Left renal cortex interstitium (tissue), 4 donors: ENCODE results near the gene JSRP1. TPM values are rescaled to one million over a fixed set of nuclear protein-coding genes. Genes with fewer than 3 reads are reported as not detected.

ENCODE experiments used
- DNase-seq, 4 donors: peaks; one replicate each; pipeline ENCODE4 v3.0.0-alpha.2; 2013; ENCODE audit warnings: low read depth in 4 of 4, low spot score in 2 of 4, missing footprints in 1 of 4
- polyA plus RNA-seq, 4 donors: library from polyadenylated mRNA; unstranded; fragments of 120-200 nt; gene quantifications; one replicate each; pipeline ENCODE4 v1.2.1, GENCODE V29; 2013; ENCODE audit not compliant: insufficient read length in 4 of 4

The JSRP1 gene
- polyA plus RNA-seq, 4 donors: 0.23 to 0.94 (median 0.74) TPM

GRCh38 chr19:2223391-2223790, 32.8 kb downstream of the JSRP1 start:
- DNase-seq: no peak

- no peak for DNase-seq
These were observed 34.3 kb downstream of the JSRP1 start for GRCh38 chr19:2221918-2222317.

DNA sequence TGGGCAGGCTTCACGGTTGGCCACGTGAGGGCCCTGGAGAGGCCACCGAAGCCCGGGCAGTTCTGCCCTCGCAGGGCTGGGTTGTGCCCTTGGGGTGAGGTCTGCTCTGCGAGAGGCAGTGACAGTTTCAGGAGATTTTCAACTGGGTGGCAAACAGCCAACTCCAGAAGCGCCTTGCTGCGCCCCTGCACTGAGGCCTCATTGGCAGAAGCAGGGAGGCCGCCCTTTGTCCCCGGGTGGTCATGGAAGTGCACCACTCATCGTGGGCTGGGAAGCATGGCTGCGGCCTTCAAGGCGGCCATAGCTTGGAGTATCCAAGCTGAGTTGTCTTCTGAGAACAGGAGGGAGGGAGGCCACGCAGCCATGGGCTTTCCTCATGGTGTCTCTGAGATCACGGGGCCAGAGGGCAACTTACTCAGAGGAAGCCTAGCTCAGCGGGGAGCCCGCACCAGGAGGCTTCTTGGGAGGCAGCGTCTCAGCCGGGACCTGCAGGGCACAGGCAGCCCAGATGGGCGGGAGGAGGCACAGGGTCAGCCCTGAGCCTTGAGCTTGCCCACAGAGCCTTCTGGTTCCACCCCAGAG, 34.9 kb downstream of the JSRP1 start:
- DNase-seq: no peak

DNA sequence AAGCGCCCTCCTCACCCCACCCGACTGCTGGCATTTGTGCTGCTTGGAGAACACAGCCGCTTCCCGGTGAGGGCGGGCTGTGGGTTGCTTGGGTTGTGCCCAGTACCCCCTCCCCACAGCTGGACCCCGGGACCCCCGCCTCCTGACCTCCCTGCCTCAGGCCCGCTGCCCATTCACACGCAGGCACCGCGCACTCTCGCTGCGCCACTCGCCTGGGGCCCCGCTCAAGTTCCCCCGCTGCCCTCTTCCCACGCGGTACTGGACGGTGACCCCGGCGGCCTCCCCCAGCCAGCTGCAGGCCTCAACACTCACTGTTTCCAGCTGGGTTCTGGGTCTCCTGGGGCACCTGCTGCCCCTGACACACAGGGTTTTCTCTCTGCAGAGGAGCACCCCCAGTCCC, 36.5 kb downstream of the JSRP1 start:
- no peak for DNase-seq

- no peak for DNase-seq
These were observed 38.6 kb downstream of the JSRP1 start for GRCh38 chr19:2217591-2217990.

GRCh38 chr19:2216361-2217225, 39.6 kb downstream of the JSRP1 start:
- DNase-seq: no peak

- no peak for DNase-seq
These were observed 40.9 kb downstream of the JSRP1 start for GRCh38 chr19:2215281-2215751.

GRCh38 chr19:2214251-2214650, 42.0 kb downstream of the JSRP1 start:
- no peak for DNase-seq

DNA sequence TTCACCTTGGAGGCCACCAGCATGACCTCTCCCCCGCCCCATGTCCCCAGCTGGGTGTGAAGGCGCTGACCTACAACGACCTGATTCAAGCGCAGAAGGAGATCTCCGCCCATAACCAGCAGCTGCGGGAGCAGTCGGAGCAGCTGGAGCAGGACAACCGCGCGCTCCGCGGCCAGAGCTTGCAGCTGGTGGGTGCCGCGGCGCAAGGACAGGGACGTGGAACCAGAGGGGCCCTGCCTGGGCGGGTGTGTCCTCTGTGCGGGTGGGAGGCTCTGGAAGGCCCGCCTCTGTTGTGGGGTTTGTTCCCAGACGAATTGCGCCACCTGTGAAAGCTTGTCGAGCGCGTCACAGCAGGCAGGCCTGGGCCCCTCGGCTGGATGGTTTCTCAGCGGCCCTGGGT, 42.4 kb downstream of the JSRP1 start:
- no peak for DNase-seq

DNA sequence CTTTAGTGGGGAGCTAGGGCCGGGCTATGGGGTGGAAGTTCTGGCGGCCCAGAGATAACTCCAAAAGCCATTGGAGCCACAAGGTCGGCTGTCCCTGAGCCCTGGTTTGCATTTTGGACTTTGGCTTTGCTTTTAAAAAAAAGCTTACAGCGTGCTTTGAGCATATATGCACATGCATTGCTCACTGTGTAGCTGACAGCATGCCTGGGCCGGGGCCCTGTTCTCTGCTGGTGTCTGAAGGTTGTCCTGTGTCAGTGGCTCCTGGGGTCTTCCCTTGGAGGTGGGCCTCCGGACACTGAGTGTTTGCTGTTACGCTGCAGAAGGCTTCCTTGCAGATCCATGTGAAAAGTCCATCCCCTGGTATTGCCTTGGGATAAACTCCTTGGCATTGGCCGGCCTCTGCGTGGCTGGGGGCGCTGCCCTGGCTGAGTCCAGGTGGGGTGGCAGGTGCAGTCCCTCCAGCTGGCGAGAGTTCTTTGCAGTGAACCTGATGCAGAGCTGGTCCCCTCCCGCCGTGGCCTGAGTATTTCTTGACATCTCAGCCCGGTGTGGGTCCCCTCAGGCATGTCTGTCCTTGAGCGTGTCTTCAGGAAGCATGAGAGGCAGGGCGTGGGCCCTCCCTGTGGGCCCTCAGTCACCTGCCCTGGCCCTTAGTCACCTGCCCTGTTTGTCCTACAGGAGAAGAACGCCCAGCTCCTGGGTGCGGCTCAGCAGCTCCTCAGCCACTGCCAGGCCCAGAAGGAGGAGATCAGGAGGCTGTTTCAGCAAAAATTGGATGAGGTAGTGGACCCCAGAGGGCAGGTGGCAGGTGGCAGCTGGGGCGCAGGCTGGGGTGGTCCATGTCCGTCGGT, 43.1 kb downstream of the JSRP1 start:
- DNase-seq: no peak

DNA sequence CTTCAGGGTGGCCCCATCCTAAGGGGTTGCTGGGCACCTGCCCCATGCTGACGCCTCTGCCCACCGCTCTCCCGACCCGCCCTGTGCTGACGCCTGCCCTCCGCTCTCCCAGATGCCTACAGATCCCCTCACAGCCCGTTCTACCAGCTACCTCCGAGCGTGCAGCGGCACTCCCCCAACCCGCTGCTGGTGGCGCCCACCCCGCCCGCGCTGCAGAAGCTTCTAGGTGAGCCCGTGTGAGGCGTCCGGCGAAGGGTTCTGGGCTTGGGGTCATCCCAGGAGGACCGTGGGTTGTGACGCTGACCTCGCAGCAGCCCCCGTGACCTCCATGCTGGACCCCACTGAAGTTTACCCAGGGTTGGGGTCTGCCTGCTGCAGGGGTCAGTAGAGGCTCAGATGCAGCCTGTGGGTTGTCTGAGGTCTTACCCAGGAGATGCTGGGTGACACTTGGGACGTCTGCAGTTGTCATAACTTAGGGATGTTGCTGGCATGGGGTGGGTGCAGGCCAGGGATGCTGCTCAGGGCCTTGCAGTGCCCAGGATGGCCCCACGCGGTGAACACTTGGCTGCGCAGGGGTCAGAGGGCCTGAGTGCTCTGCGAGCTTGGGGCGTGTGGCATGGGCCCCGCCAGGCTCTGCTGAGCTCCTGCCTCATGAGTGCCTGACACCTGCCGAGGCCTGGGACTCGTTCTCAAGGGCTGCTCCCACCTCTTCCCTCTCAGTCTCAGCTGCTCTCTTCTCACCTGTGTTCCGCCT, 45.1 kb downstream of the JSRP1 start:
- DNase-seq: no peak

DNA sequence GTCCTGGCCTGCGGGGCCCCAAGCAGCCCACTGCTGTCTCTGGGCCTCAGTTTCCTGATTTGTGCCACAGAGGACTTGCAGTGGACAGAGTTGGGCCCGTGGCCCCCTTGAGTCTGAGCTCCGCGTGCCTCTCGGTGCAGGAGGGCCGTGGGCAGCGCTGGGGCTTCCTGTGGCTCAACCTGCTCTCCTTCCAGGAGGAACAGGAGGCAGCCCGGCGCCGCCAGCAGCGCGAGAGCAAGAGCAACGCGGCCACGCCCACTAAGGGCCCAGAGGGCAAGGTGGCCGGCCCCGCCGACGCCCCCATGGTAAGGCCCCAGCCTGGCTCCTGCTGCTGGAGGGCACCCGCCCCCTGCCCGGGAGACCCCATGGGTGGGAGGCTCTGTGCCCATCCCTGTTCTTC, 46.0 kb downstream of the JSRP1 start:
- no peak for DNase-seq

DNA sequence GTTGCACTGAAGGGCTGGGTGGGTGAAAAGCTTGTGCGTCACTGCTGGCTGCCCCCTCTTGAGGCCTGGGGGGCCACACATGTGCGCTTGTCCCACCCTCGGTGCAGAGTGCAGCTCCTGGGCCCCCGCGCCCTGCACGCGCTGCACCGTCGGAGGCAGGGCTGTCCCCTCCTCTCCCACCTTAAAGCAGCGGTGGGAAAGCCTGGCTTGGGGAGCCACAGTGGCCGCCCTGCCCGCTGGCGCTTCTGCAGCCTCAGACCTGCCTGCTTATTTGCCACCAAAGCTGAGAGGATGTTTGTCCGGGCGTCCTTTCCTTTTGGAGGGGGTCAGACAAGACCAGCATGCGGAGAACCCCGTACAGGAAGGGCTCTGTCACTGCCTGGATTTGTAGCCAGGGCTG, 46.8 kb downstream of the JSRP1 start:
- no peak for DNase-seq

- no peak for DNase-seq
These were observed 47.2 kb downstream of the JSRP1 start for GRCh38 chr19:2208975-2209374.

DNA sequence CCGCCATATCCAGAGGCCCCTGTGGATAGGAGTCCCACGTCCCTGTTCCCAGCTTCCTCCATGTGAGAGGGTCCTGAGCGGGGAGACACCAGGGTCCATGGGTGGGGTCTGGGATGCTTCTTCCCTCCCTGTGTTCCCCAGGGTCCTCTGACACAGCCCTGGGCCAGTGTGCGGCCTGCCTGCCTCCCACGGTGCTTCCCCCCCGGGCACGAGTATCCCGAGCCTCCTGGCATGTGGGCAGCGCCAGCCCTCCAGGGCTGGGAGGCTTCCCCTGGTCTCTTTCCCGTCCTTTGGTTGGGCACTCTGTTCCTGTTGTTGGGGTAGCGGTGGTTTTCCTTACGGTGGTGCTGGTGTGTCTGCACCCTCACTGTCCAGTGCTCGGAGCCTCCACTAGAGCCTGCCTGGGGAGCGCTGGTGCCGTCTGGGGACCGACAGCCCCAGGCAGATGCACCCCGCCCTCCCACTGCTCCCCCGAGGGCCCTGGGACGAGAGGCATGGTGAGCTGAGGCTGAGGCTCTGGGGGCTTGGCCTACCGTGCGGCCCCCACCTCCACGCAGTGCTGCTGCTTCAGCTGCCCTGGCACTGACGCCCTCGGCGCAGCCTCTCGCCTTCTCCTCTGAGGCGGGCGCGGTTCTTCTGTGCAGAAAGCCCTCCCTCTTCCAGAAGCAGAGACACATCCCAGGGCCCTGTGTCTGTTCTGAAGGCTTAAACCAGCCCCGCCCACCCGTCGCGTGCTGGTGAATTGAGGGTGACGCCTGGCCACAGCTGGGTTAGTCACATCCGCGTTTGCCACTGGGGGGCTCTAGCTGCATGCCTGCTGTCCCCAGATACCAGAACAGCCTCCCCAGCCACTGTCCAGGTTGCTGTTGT, 48.0 kb downstream of the JSRP1 start:
- DNase-seq: no peak

- no peak for DNase-seq
These were observed 49.2 kb downstream of the JSRP1 start for GRCh38 chr19:2207008-2207407.

DNA sequence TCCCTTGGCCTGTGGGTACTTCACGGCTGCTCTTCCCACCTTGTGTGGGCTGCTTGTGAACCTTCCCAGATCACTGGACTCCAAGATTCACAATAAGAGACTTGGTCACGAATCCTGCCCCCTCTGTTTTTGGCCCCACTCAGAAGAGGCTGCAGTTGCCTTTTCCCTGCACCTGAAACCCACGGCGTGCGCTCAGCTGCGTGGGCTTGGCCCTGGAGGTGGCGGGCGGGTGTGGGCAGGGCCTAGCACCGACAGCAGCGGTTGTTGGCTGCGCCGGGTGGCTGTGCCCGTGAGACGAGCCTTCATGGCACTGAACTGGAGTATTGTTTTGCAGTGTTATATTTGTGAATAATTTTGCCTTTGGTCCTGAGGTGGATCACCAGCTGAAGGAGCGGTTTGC, 53.9 kb downstream of the JSRP1 start:
- no peak for DNase-seq
